DMS53 treated with DMSO at 0.1 percent for 48 hours (cell line): ENCODE data around the gene WSB2.
"Not testable (repeated sequence)": the region's sequence is repeated elsewhere in the genome, so short reads cannot be mapped to it uniquely, and the experiment has no call there.

ENCODE experiments used
- DNase-seq: peaks from one replicate; lab custom pipeline; 2025; ENCODE audit not compliant: unreplicated experiment; lab: John Stamatoyannopoulos, UW

The WSB2 gene

GRCh38 chr12:118061011-118061872 lies at the start of gene WSB2:
Gene WSB2, minus strand, starts transcription at chr12:118061179. Its CDS starts 131 bp downstream, at chr12:118061048.
- DNase-seq: peak; percentile 32

- DNase-seq: no peak
Observed at GRCh38 chr12:118109088-118109487, 48.1 kb upstream of the WSB2 start.

- no peak for DNase-seq
Observed at GRCh38 chr12:118107694-118108093, 46.7 kb upstream of the WSB2 start.

- DNase-seq: no peak
Observed at GRCh38 chr12:118107011-118107410, 46.0 kb upstream of the WSB2 start.

- DNase-seq: peak; percentile 87
Observed at GRCh38 chr12:118103601-118104382, 42.8 kb upstream of the WSB2 start, which contains the start of gene VSIG10. Gene VSIG10, minus strand, starts transcription at chr12:118104011. Its CDS starts 340 bp downstream, at chr12:118103671.

GRCh38 chr12:118103201-118103600 lies 42.2 kb upstream of the WSB2 start:
- peak; percentile 30 for DNase-seq

- no peak for DNase-seq
Observed at GRCh38 chr12:118102609-118103008, 41.6 kb upstream of the WSB2 start.

- no peak for DNase-seq
Observed at GRCh38 chr12:118102070-118102469, 41.1 kb upstream of the WSB2 start.

- no peak for DNase-seq
Observed at GRCh38 chr12:118101051-118101450, 40.1 kb upstream of the WSB2 start.

GRCh38 chr12:118098911-118099671 lies 38.1 kb upstream of the WSB2 start:
- peak; percentile 79 for DNase-seq

- DNase-seq: no peak
Observed at GRCh38 chr12:118098401-118098800, 37.4 kb upstream of the WSB2 start.

- DNase-seq: no peak
Observed at GRCh38 chr12:118094039-118094438, 33.1 kb upstream of the WSB2 start.

- DNase-seq: no peak
Observed at GRCh38 chr12:118089782-118090181, 28.8 kb upstream of the WSB2 start.

- no peak for DNase-seq
Observed at GRCh38 chr12:118082161-118082560, 21.2 kb upstream of the WSB2 start.

- DNase-seq: not testable (repeated sequence)
Observed at GRCh38 chr12:118081521-118081920, 20.5 kb upstream of the WSB2 start.

GRCh38 chr12:118073768-118074167 lies 12.8 kb upstream of the WSB2 start:
- no peak for DNase-seq

- DNase-seq: no peak
Observed at GRCh38 chr12:118070650-118071049, 9.7 kb upstream of the WSB2 start.

- no peak for DNase-seq
Observed at GRCh38 chr12:118068445-118068844, 7.5 kb upstream of the WSB2 start.

GRCh38 chr12:118065380-118065779 lies 4.4 kb upstream of the WSB2 start:
- DNase-seq: no peak

GRCh38 chr12:118064608-118065007 lies 3.6 kb upstream of the WSB2 start:
- DNase-seq: no peak
